ENCODE measurements around the gene ANKRD66. TPM values are rescaled to one million over a fixed set of nuclear protein-coding genes. Genes with fewer than 3 reads are reported as not detected.

The ANKRD66 gene
- total RNA-seq, 2 donors from 2014 or later = not detected

DNA sequence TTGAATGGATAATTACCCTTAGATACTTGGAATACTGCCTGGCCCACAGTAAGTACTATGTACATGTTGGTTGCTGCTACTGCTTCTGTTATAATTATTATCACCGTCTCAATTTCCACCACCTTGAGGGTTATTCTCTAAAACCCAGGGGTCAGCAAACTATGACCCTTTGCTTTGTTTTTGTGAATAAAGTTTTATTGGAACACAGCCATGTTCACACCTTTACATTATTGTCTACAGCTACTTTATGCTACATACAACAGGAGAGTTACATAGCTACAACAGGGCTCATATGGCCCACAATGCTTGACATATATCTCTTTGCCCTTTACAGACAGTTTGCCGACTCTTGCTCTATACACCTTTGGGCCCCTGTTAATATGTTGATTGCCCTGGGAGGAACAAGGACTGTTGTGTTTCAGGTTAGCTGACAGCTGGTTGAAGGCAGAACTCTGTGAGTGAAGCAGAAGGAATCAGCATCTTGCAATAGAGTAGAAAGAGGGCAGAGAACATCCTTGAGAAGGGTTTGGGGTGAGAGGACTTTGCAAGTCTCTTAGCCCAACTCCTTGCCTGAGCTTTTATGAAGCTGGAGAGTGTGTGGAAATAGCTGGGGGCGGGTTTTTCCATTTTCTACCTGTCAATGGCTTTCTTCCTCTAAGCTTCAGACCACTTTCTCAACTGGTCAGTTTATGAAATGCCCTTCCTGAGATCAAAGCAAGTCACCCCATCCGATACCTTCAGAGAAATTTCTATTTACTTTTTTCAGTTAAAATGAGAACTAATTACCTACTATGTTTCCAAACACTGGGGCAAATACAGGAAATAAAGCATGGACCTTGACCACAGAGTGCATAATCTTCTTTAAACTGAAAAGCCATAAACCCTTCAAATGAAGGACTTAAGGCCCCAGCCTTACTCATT lies 43.0 kb downstream of the ANKRD66 start:
- DNase-seq (ENCODE audit: low spot score) (no peak), ATAC-seq (ENCODE audit: insufficient number of reproducible peaks, low FRiP score, low read depth) (no peak)
- Histone ChIP-seq H3K4me1 (ENCODE audit: control insufficient read depth in 1 of 2, low read depth in 2 of 2) (no peaks in the 10 kb centered on the region), H3K27me3 (replicated peaks; ENCODE audit: insufficient read depth) (no peaks in the 10 kb centered on the region), H3K36me3 (no peaks in the 10 kb centered on the region), H3K9me3 (no peaks in the 10 kb centered on the region), H3K27ac (no peak overlapping the region), H3K4me3 (no peak overlapping the region)
- TF ChIP-seq CTCF (IDR thresholded peaks at IDR 0.05) = no peak

- Histone ChIP-seq H3K27ac (no peak overlapping the region), H3K36me3 (no peaks in the 10 kb centered on the region), H3K9me3 (no peaks in the 10 kb centered on the region), H3K4me1 (ENCODE audit: control insufficient read depth in 1 of 2, low read depth in 2 of 2) (no peaks in the 10 kb centered on the region), H3K4me3 (no peak overlapping the region), H3K27me3 (replicated peaks; ENCODE audit: insufficient read depth) (no peaks in the 10 kb centered on the region)
- no peak for TF ChIP-seq CTCF (IDR thresholded peaks at IDR 0.05)
- ATAC-seq (ENCODE audit: insufficient number of reproducible peaks, low FRiP score, low read depth) (no peak), DNase-seq (ENCODE audit: low spot score) (no peak)
These were observed 43.7 kb downstream of the ANKRD66 start for GRCh38 chr6:46790355-46790874.

GRCh38 chr6:46792635-46793034 lies 45.9 kb downstream of the ANKRD66 start:
- no peaks in the 10 kb centered on the region for H3K9me3 ChIP-seq
- DNase-seq (ENCODE audit: low spot score) = no peak
- H3K36me3 ChIP-seq = no peaks in the 10 kb centered on the region
- H3K4me1 ChIP-seq (ENCODE audit: control insufficient read depth in 1 of 2, low read depth in 2 of 2) = no peaks in the 10 kb centered on the region
- no peaks in the 10 kb centered on the region for H3K27me3 ChIP-seq (replicated peaks; ENCODE audit: insufficient read depth)
- ATAC-seq (ENCODE audit: insufficient number of reproducible peaks, low FRiP score, low read depth) = no peak
- no peak overlapping the region for H3K4me3 ChIP-seq
- TF ChIP-seq CTCF (IDR thresholded peaks at IDR 0.05) = no peak
- H3K27ac ChIP-seq = no peak overlapping the region

DNA sequence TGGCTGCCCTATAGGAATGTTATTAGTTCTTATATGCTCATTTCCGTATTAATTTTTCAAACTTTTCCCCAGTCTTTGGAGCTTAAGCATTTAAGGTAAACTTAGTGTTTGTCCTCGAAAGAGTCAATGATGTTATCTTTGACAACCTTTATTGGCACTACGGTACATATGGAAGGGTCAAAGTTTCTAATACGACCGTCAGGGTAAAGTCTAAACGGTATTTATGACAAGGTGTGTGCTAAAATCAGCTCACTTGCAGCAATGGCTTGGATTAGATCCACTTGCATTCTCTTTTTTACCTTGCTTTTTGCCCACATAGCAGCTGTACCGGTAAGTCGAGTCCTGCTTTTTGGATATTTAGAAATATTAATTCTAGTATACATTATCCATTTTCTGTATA lies 46.4 kb downstream of the ANKRD66 start, which contains the start of gene MEP1A:
Gene MEP1A (plus strand): TSS at position 252 of the 400 bp plus-strand sequence. CDS start 10 bp downstream, at position 262.
- H3K9me3 ChIP-seq = no peaks in the 10 kb centered on the region

More for the DNA sequence above, 46.4 kb downstream of the ANKRD66 start, which contains the start of gene MEP1A:
- H3K4me3 ChIP-seq = no peak within 1 kb of the TSS
- no peaks in the 10 kb centered on the region for H3K4me1 ChIP-seq (ENCODE audit: control insufficient read depth in 1 of 2, low read depth in 2 of 2)
- no peak for DNase-seq (ENCODE audit: low spot score)
- no peak for ATAC-seq (ENCODE audit: insufficient number of reproducible peaks, low FRiP score, low read depth)
- H3K27ac ChIP-seq = no peak within 1 kb of the TSS
- TF ChIP-seq CTCF (IDR thresholded peaks at IDR 0.05) = no peak
- no peaks in the 10 kb centered on the region for H3K36me3 ChIP-seq
- no peaks in the 10 kb centered on the region for H3K27me3 ChIP-seq (replicated peaks; ENCODE audit: insufficient read depth)
